Smooth muscle cell (in vitro differentiated cells): ENCODE data around the gene NGF. TPM values are rescaled to one million over a fixed set of nuclear protein-coding genes. Genes with fewer than 3 reads are reported as not detected.

ENCODE experiments used
- DNase-seq: peaks from one replicate; lab custom pipeline; 2025; ENCODE audit not compliant: unreplicated experiment; lab: John Stamatoyannopoulos, UW
- H2AFZ ChIP-seq: fragments of 200-600 bp; sonication (generic); 2 replicates; pipeline ENCODE4 v1.6.0; 2016; ENCODE audit warnings: antibody characterized with exemption, low read depth, mild to moderate bottlenecking
- H3F3A ChIP-seq: fragments of 200-600 bp; sonication (generic); 2 replicates; pipeline ENCODE4 v1.6.0; 2017; ENCODE audit warnings: antibody characterized with exemption, low read depth
- H3K27ac ChIP-seq: fragments of 200-600 bp; sonication (generic); 2 replicates; pipeline ENCODE4 v1.5.1; 2016; ENCODE audit warnings: low read depth, mild to moderate bottlenecking
- H3K27me3 ChIP-seq: fragments of 200-600 bp; sonication (generic); 2 replicates; pipeline ENCODE4 v1.6.1; 2016; ENCODE audit warnings: low read depth, mild to moderate bottlenecking
- H3K36me3 ChIP-seq: fragments of 200-600 bp; sonication (generic); 2 replicates; pipeline ENCODE4 v1.5.1; 2016; ENCODE audit warnings: low read depth
- H3K4me1 ChIP-seq: fragments of 200-600 bp; sonication (generic); 2 replicates; pipeline ENCODE4 v1.5.1; 2016; ENCODE audit warnings: low read depth
- H3K4me2 ChIP-seq: fragments of 200-600 bp; sonication (generic); 2 replicates; pipeline ENCODE4 v1.6.0; 2016; ENCODE audit warnings: mild to moderate bottlenecking
- H3K4me3 ChIP-seq: fragments of 200-600 bp; sonication (generic); 2 replicates; pipeline ENCODE4 v1.5.1; 2016; ENCODE audit warnings: mild to moderate bottlenecking
- H3K79me2 ChIP-seq: fragments of 200-600 bp; sonication (generic); 2 replicates; pipeline ENCODE4 v1.6.0; 2016; ENCODE audit warnings: low read depth, mild to moderate bottlenecking
- H3K9ac ChIP-seq: fragments of 200-600 bp; sonication (generic); 2 replicates; pipeline ENCODE4 v1.6.0; 2016; ENCODE audit warnings: low read depth
- H3K9me3 ChIP-seq: fragments of 200-600 bp; sonication (generic); replicated peaks from 2 replicates; pipeline ENCODE4 v1.5.1; 2016; ENCODE audit warnings: low read depth
- H4K20me1 ChIP-seq: fragments of 200-600 bp; sonication (generic); 2 replicates; pipeline ENCODE4 v1.6.0; 2016; ENCODE audit warnings: low read depth
- CTCF ChIP-seq: fragments of 200-600 bp; sonication (generic); IDR thresholded peaks from 2 replicates; pipeline ENCODE4 v1.5.1; 2017; ENCODE audit warnings: borderline replicate concordance, mild to moderate bottlenecking, antibody characterized with exemption; ENCODE audit not compliant: insufficient read depth, poor library complexity, severe bottlenecking
- WGBS: methylation state at CpG from one replicate; pipeline ENCODE4 v1.1.7; 2016; ENCODE audit warnings: low lambda C conversion rate; 5-methylcytosine and 5-hydroxymethylcytosine counted together
- polyA plus RNA-seq: library from polyadenylated mRNA; unstranded; fragments of >200 nt; fragmentation: Nextera tagmentation; extraction: Ambion mirVana; gene quantifications from 2 replicates; pipeline ENCODE4 v1.2.1, GENCODE V29; 2016
- total RNA-seq: library from RNA; depleted of rRNA; stranded (reverse); fragments of >200 nt; gene quantifications from 2 replicates; pipeline ENCODE4 v1.2.3, GENCODE V29; 2014

Gene NGF
- total and polyA plus RNA-seq, 2 experiments from 2014 or later, result 0.18 to 1.8 TPM

- DNase-seq, result no peak
- no peaks in the 10 kb centered on the region for H3K9me3 ChIP-seq
- peaks cover 23% of the 10 kb centered on the region for H3K27me3 ChIP-seq
- peak overlapping the region; percentile 93 for H3K4me2 ChIP-seq
- peaks cover 9% of the 10 kb centered on the region for H3K4me1 ChIP-seq
- no peaks in the 10 kb centered on the region for H3K36me3 ChIP-seq
- peak overlapping the region; percentile 70 for H2AFZ ChIP-seq
- peak overlapping the region; percentile 63 for H3K4me3 ChIP-seq
- 7% methylated on average over 19 of the region's 25 CpGs for WGBS
- no peak for TF ChIP-seq CTCF
- no peak overlapping the region for H3K27ac ChIP-seq
- H4K20me1 ChIP-seq, result no peaks in the 10 kb centered on the region
- no peaks in the 10 kb centered on the region for H3F3A ChIP-seq
- H3K9ac ChIP-seq, result no peak overlapping the region
- no peaks in the 10 kb centered on the region for H3K79me2 ChIP-seq
These were observed 390 bp upstream of the NGF start for GRCh38 chr1:115338457-115338820.

GRCh38 chr1:115337276-115337632, 795 bp downstream of the NGF start:
- Histone ChIP-seq H3F3A (peaks cover 6% of the 10 kb centered on the region), H3K79me2 (no peaks in the 10 kb centered on the region), H3K27ac (no peak overlapping the region), H3K4me2 (peak overlapping the region; percentile 93), H3K4me1 (peaks cover 10% of the 10 kb centered on the region), H3K9ac (peak overlapping the region; percentile 9), H3K9me3 (no peaks in the 10 kb centered on the region), H4K20me1 (no peaks in the 10 kb centered on the region), H2AFZ (peak overlapping the region; percentile 70), H3K27me3 (peaks cover 23% of the 10 kb centered on the region), H3K4me3 (peak overlapping the region; percentile 63), H3K36me3 (no peaks in the 10 kb centered on the region)
- DNase-seq, result no peak
- 1% methylated on average over 18 of the region's 19 CpGs for WGBS
- TF ChIP-seq CTCF, result no peak

- peaks cover 10% of the 10 kb centered on the region for H3F3A ChIP-seq
- H3K4me2 ChIP-seq, result peak overlapping the region; percentile 93
- H3K9me3 ChIP-seq, result no peaks in the 10 kb centered on the region
- WGBS, result 58% methylated on average over 3 of the region's 3 CpGs
- no peak overlapping the region for H3K9ac ChIP-seq
- H2AFZ ChIP-seq, result no peak overlapping the region
- no peak overlapping the region for H3K4me3 ChIP-seq
- H3K27me3 ChIP-seq, result peaks cover 23% of the 10 kb centered on the region
- no peaks in the 10 kb centered on the region for H4K20me1 ChIP-seq
- H3K4me1 ChIP-seq, result peaks cover 15% of the 10 kb centered on the region
- no peaks in the 10 kb centered on the region for H3K79me2 ChIP-seq
- no peak overlapping the region for H3K27ac ChIP-seq
- no peak for DNase-seq
- no peak for TF ChIP-seq CTCF
- no peaks in the 10 kb centered on the region for H3K36me3 ChIP-seq
These were observed 1.3 kb downstream of the NGF start for GRCh38 chr1:115336741-115337140.

GRCh38 chr1:115332813-115333608, 5.0 kb downstream of the NGF start:
- Histone ChIP-seq H3K36me3 (no peaks in the 10 kb centered on the region), H3K4me2 (no peak overlapping the region), H3K4me3 (no peak overlapping the region), H3K79me2 (no peaks in the 10 kb centered on the region), H3K9ac (no peak overlapping the region), H3F3A (peaks cover 10% of the 10 kb centered on the region), H4K20me1 (no peaks in the 10 kb centered on the region), H3K9me3 (no peaks in the 10 kb centered on the region), H3K27me3 (peaks cover 3% of the 10 kb centered on the region), H2AFZ (no peak overlapping the region), H3K27ac (no peak overlapping the region), H3K4me1 (peaks cover 21% of the 10 kb centered on the region)
- no peak for DNase-seq
- TF ChIP-seq CTCF, result no peak
- 65% methylated on average over 7 of the region's 7 CpGs for WGBS
